BLaER1 (cell line): ENCODE measurements around the gene ACTBL2.
"Not testable (repeated sequence)": the region's sequence is repeated elsewhere in the genome, so short reads cannot be mapped to it uniquely, and the experiment has no call there.

Experiments
- H3K27ac ChIP-seq: shearing (Covaris generic); formaldehyde crosslinking; 2 replicates; pipeline ENCODE4 v1.8.1; 2022
- H3K27me3 ChIP-seq: shearing (Covaris generic); formaldehyde crosslinking; 2 replicates; pipeline ENCODE4 v1.8.1; 2022
- H3K36me3 ChIP-seq: shearing (Covaris generic); formaldehyde crosslinking; 2 replicates; pipeline ENCODE4 v1.8.1; 2022
- H3K4me1 ChIP-seq: shearing (Covaris generic); formaldehyde crosslinking; 2 replicates; pipeline ENCODE4 v1.8.1; 2022
- H3K4me2 ChIP-seq: shearing (Covaris generic); formaldehyde crosslinking; 2 replicates; pipeline ENCODE4 v1.8.1; 2022
- H3K4me3 ChIP-seq: shearing (Covaris generic); formaldehyde crosslinking; 2 replicates; pipeline ENCODE4 v1.8.1; 2022
- H3K9ac ChIP-seq: shearing (Covaris generic); formaldehyde crosslinking; 2 replicates; pipeline ENCODE4 v1.8.1; 2022
- H3K9me3 ChIP-seq: shearing (Covaris generic); formaldehyde crosslinking; 2 replicates; pipeline ENCODE4 v1.8.1; 2022
- H4K20me1 ChIP-seq: shearing (Covaris generic); formaldehyde crosslinking; 2 replicates; pipeline ENCODE4 v1.8.1; 2022
- Cebpa-rat ChIP-seq: shearing (Covaris generic); IDR thresholded peaks from 2 replicates; pipeline ENCODE4 v1.8.1; 2022

Gene ACTBL2

GRCh38 chr5:57482671-57483106 lies at the start of gene ACTBL2:
Gene ACTBL2 (minus strand): TSS chr5:57482811. CDS start chr5:57482707, 104 bp downstream.
- Histone ChIP-seq H3K9me3 (no peaks in the 10 kb centered on the region), H3K36me3 (no peaks in the 10 kb centered on the region), H3K27me3 (no peaks in the 10 kb centered on the region), H3K9ac (no peak within 1 kb of the TSS), H4K20me1 (no peaks in the 10 kb centered on the region), H3K4me1 (peaks cover 4% of the 10 kb centered on the region), H3K4me3 (no peak within 1 kb of the TSS), H3K4me2 (no peak within 1 kb of the TSS), H3K27ac (no peak within 1 kb of the TSS)
- no peak for TF ChIP-seq Cebpa-rat

GRCh38 chr5:57531333-57531732 lies 48.7 kb upstream of the ACTBL2 start:
- TF ChIP-seq Cebpa-rat = no peak
- Histone ChIP-seq H3K9me3 (no peaks in the 10 kb centered on the region), H4K20me1 (no peaks in the 10 kb centered on the region), H3K9ac (no peak overlapping the region), H3K4me3 (no peak overlapping the region), H3K27me3 (no peaks in the 10 kb centered on the region), H3K4me1 (no peaks in the 10 kb centered on the region), H3K4me2 (no peak overlapping the region), H3K36me3 (no peaks in the 10 kb centered on the region), H3K27ac (no peak overlapping the region)

DNA sequence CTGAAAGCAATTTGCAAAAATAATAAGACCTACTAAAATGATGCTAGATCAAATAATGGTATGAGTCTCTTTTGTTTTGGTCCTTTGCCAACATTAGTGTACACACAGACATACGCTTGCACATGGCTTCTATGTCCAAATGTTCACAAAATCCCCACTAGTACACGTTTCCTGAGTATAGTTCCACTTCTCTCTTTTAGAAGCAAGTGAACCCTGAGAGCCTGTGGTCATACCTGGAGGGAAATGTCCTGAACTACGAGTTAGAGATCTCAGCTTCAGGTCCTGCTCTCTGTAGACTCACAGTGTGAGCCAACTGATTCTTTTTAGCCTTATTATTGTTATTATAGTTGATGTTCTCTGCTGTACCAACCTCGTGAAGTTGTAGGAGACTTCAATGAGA lies 47.3 kb upstream of the ACTBL2 start:
- Histone ChIP-seq H3K27me3 (no peaks in the 10 kb centered on the region), H3K9me3 (no peaks in the 10 kb centered on the region), H3K27ac (no peak overlapping the region), H3K9ac (no peak overlapping the region), H3K4me2 (no peak overlapping the region), H3K4me1 (no peaks in the 10 kb centered on the region), H3K36me3 (no peaks in the 10 kb centered on the region), H4K20me1 (no peaks in the 10 kb centered on the region), H3K4me3 (no peak overlapping the region)
- TF ChIP-seq Cebpa-rat = no peak

DNA sequence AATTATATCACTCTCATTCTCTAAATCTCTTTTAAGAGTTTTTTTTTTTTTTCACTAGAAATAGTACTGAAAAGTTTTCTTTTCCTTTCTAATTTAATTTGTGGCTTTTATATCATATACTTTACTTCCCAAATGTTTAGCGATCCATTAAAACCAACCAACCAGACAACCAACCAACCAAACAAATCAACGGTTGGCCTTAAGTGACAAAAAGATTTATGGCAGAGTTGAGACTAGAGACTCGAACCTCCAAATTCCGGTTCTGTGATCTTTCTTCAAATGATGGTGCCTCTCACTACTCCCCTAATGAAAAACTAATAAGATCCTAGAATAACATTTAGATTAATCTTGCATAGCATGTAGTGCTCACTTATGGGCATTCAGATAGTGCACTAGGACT lies 45.3 kb upstream of the ACTBL2 start:
- H3K27ac ChIP-seq = no peak overlapping the region
- H3K36me3 ChIP-seq = no peaks in the 10 kb centered on the region
- H3K4me2 ChIP-seq = no peak overlapping the region
- no peaks in the 10 kb centered on the region for H3K9me3 ChIP-seq
- no peaks in the 10 kb centered on the region for H4K20me1 ChIP-seq
- H3K27me3 ChIP-seq = no peaks in the 10 kb centered on the region
- H3K9ac ChIP-seq = no peak overlapping the region
- no peak overlapping the region for H3K4me3 ChIP-seq
- TF ChIP-seq Cebpa-rat = no peak
- no peaks in the 10 kb centered on the region for H3K4me1 ChIP-seq

- Histone ChIP-seq H4K20me1 (no peaks in the 10 kb centered on the region), H3K4me2 (no peak overlapping the region)
Measured at GRCh38 chr5:57524348-57525060, 41.9 kb upstream of the ACTBL2 start.

GRCh38 chr5:57522477-57522876 lies 39.9 kb upstream of the ACTBL2 start:
- not testable (repeated sequence) for H3K4me2 ChIP-seq, H3K4me3 ChIP-seq, H3K4me1 ChIP-seq, H3K27me3 ChIP-seq, H3K27ac ChIP-seq, H3K36me3 ChIP-seq, H4K20me1 ChIP-seq, H3K9ac ChIP-seq
- H3K9me3 ChIP-seq = peaks cover 33% of the 10 kb centered on the region

More at GRCh38 chr5:57524348-57525060, 41.9 kb upstream of the ACTBL2 start:
- Histone ChIP-seq H3K27me3 (no peaks in the 10 kb centered on the region), H3K4me3 (no peak overlapping the region), H3K27ac (no peak overlapping the region), H3K9me3 (peaks cover 19% of the 10 kb centered on the region), H3K36me3 (no peaks in the 10 kb centered on the region), H3K9ac (no peak overlapping the region), H3K4me1 (no peaks in the 10 kb centered on the region)
- TF ChIP-seq Cebpa-rat = no peak

- H3K4me2 ChIP-seq, H3K4me3 ChIP-seq, H3K27ac ChIP-seq, H4K20me1 ChIP-seq, H3K4me1 ChIP-seq, H3K9ac ChIP-seq, H3K36me3 ChIP-seq, H3K27me3 ChIP-seq: not testable (repeated sequence)
- H3K9me3 ChIP-seq = peaks cover 33% of the 10 kb centered on the region
Measured at GRCh38 chr5:57518415-57518814, 35.8 kb upstream of the ACTBL2 start.

DNA sequence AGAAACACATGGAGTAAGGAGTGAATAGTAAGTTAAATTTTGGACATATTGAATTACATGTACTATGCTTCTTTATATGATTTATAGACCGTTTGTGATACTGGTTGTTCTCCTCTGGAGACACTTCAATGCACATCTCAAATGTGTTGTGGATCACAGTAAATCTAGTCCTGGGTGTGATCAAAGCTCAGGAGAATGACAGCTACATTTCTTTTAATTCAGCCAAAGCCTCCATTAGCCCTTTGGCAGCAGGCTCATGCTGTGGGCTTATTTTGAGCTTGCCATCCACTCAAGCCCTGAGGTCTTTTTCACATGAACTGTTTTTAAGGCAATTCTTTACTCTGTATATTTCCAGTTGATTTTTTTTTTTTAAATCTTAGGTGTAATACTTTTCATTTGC lies 34.6 kb upstream of the ACTBL2 start:
- H3K4me3 ChIP-seq = no peak overlapping the region
- no peaks in the 10 kb centered on the region for H4K20me1 ChIP-seq
- no peaks in the 10 kb centered on the region for H3K4me1 ChIP-seq
- no peak overlapping the region for H3K9ac ChIP-seq
- H3K27ac ChIP-seq = no peak overlapping the region
- H3K4me2 ChIP-seq = no peak overlapping the region
- no peaks in the 10 kb centered on the region for H3K36me3 ChIP-seq
- TF ChIP-seq Cebpa-rat = no peak
- peaks cover 33% of the 10 kb centered on the region for H3K9me3 ChIP-seq
- no peaks in the 10 kb centered on the region for H3K27me3 ChIP-seq

DNA sequence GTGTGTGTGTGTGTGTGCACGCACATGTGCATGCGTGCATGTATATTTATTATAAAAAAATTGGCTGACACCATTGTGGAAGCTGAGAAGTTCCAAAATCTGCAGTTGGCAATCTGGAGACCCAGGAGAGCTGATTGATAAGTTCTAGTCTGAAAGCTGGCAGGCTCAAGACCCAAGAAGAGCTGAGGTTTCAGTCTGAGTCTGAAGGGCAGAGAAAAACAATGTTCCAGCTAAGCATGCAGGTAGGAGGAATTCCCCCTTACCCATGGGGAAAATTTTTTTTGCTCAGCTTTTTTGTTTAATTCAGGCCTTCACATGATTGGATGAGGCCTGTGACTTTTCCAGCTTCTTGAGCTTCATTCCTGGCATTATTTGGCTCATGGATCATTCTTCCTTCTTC lies 31.2 kb upstream of the ACTBL2 start:
- no peak overlapping the region for H3K4me3 ChIP-seq
- no peaks in the 10 kb centered on the region for H3K36me3 ChIP-seq
- no peak overlapping the region for H3K4me2 ChIP-seq
- H3K9ac ChIP-seq = no peak overlapping the region
- H3K4me1 ChIP-seq = no peaks in the 10 kb centered on the region
- peaks cover 6% of the 10 kb centered on the region for H3K9me3 ChIP-seq
- H4K20me1 ChIP-seq = no peaks in the 10 kb centered on the region
- TF ChIP-seq Cebpa-rat = no peak
- H3K27ac ChIP-seq = no peak overlapping the region
- H3K27me3 ChIP-seq = no peaks in the 10 kb centered on the region

DNA sequence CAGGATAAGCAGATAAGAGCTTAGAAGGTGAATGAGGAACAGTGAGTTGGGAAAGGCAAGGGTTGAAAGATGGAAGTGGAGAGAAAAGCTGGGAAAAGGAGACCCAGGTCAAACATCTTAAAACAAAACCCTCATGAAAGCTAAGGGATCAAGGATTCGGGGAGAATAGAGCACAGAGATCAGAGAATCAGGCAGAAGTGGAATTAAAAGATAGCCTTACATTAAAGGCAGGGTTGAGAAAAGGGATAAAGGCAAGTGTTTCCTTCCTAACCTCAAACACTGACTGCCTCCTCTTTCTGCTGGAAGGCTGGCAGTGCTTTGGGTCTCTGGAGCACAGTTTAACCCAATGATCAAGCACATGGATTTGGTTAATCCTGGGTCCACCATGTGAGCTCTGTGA lies 28.7 kb upstream of the ACTBL2 start:
- no peak overlapping the region for H3K27ac ChIP-seq
- H3K4me3 ChIP-seq = no peak overlapping the region
- no peak for TF ChIP-seq Cebpa-rat
- H3K36me3 ChIP-seq = no peaks in the 10 kb centered on the region
- H3K9me3 ChIP-seq = no peaks in the 10 kb centered on the region
- H3K9ac ChIP-seq = no peak overlapping the region
- no peaks in the 10 kb centered on the region for H3K27me3 ChIP-seq
- no peaks in the 10 kb centered on the region for H3K4me1 ChIP-seq
- H4K20me1 ChIP-seq = no peaks in the 10 kb centered on the region
- H3K4me2 ChIP-seq = no peak overlapping the region
